Neural progenitor cell (in vitro differentiated cells): ENCODE measurements around the gene EPHA4. TPM values are rescaled to one million over a fixed set of nuclear protein-coding genes. Genes with fewer than 3 reads are reported as not detected.

Experiments used
- DNase-seq: peaks from one replicate; pipeline ENCODE4 v3.0.0-alpha.2; 2016; ENCODE audit warnings: low spot score
- H2AFZ ChIP-seq: fragments of 200-600 bp; sonication (generic); replicated peaks from 2 replicates; pipeline ENCODE4 v1.6.1; 2016; ENCODE audit warnings: antibody characterized with exemption
- H3F3A ChIP-seq: fragments of 200-600 bp; sonication (generic); 2 replicates; pipeline ENCODE4 v1.6.1; 2016; ENCODE audit warnings: antibody characterized with exemption, low read depth
- H3K27ac ChIP-seq: fragments of 200-600 bp; sonication (generic); 2 replicates; pipeline ENCODE4 v1.5.1; 2016; ENCODE audit warnings: mild to moderate bottlenecking
- H3K27me3 ChIP-seq: fragments of 200-600 bp; sonication (generic); 2 replicates; pipeline ENCODE4 v1.6.1; 2016; ENCODE audit warnings: mild to moderate bottlenecking, moderate library complexity
- H3K36me3 ChIP-seq: fragments of 200-600 bp; sonication (generic); 2 replicates; pipeline ENCODE4 v1.5.1; 2016
- H3K4me1 ChIP-seq: fragments of 200-600 bp; sonication (generic); 2 replicates; pipeline ENCODE4 v1.6.1; 2016; ENCODE audit warnings: mixed run types
- H3K4me2 ChIP-seq: fragments of 200-600 bp; sonication (generic); 2 replicates; pipeline ENCODE4 v1.6.1; 2016
- H3K4me3 ChIP-seq: fragments of 200-600 bp; sonication (generic); 2 replicates; pipeline ENCODE4 v1.5.1; 2016
- H3K79me2 ChIP-seq: fragments of 200-600 bp; sonication (generic); 2 replicates; pipeline ENCODE4 v1.6.1; 2016; ENCODE audit warnings: low read depth
- H3K9ac ChIP-seq: fragments of 200-600 bp; sonication (generic); 2 replicates; pipeline ENCODE4 v1.6.1; 2016
- H3K9me3 ChIP-seq: fragments of 200-600 bp; sonication (generic); 2 replicates; pipeline ENCODE4 v1.5.1; 2016; ENCODE audit warnings: low read depth
- H4K20me1 ChIP-seq: fragments of 200-600 bp; sonication (generic); 2 replicates; pipeline ENCODE4 v1.6.1; 2016; ENCODE audit warnings: low read depth
- H3K27ac Mint-ChIP-seq: 3 replicates; pipeline ENCODE4 v1.8.0; 2021; ENCODE audit warnings: mixed read lengths
- H3K27me3 Mint-ChIP-seq: 2 replicates; pipeline ENCODE4 v1.8.0; 2022; ENCODE audit warnings: low read depth, mild to moderate bottlenecking, inconsistent platforms, moderate library complexity, mixed read lengths; ENCODE audit not compliant: insufficient read depth
- H3K36me3 Mint-ChIP-seq: 3 replicates; pipeline ENCODE4 v1.8.0; 2021; ENCODE audit warnings: mixed read lengths
- H3K4me1 Mint-ChIP-seq: 3 replicates; pipeline ENCODE4 v1.8.0; 2021; ENCODE audit warnings: mixed read lengths
- H3K4me3 Mint-ChIP-seq: 3 replicates; pipeline ENCODE4 v1.8.0; 2021; ENCODE audit warnings: mild to moderate bottlenecking, moderate library complexity, mixed read lengths
- H3K9me3 Mint-ChIP-seq: 3 replicates; pipeline ENCODE4 v1.8.0; 2020; ENCODE audit warnings: mixed read lengths
- EZH2 ChIP-seq: fragments of 200-600 bp; sonication (generic); IDR thresholded peaks from 2 replicates; pipeline ENCODE4 v1.6.1; 2017; ENCODE audit warnings: antibody characterized with exemption, mild to moderate bottlenecking, moderate library complexity
- EZH2phosphoT487 ChIP-seq: fragments of 200-600 bp; sonication (generic); IDR thresholded peaks from 2 replicates; pipeline ENCODE4 v1.6.1; 2017; ENCODE audit warnings: antibody characterized with exemption
- total RNA-seq: library from RNA; depleted of rRNA; stranded (reverse); fragments of >200 nt; gene quantifications from 2 replicates; pipeline ENCODE4 v1.2.3, GENCODE V29; 2015; ENCODE audit warnings: low replicate concordance
- TF ChIP-seq, protein P1 (sequence below): fragments of 200-600 bp; sonication (generic); IDR thresholded peaks from 2 replicates; pipeline ENCODE4 v1.5.1; 2017; ENCODE audit warnings: antibody characterized with exemption, mild to moderate bottlenecking

The EPHA4 gene
- total RNA-seq, 1 donor from 2014 or later = 323 TPM

- DNase-seq = no peak
- Histone ChIP-seq H2AFZ (no peak overlapping the region), H3K27me3 (no peaks in the 10 kb centered on the region), H3K79me2 (peaks cover 99% of the 10 kb centered on the region), H3K4me1 (peaks cover 66% of the 10 kb centered on the region), H3K4me3 (no peak overlapping the region), H3K9ac (no peak overlapping the region), H3K9me3 (no peaks in the 10 kb centered on the region), H3K4me2 (no peak overlapping the region), H4K20me1 (peaks cover 67% of the 10 kb centered on the region), H3F3A (peaks cover 85% of the 10 kb centered on the region), H3K36me3 (no peaks in the 10 kb centered on the region), H3K27ac (peak overlapping the region; percentile 6)
- no peak overlapping the region for H3K4me3 Mint-ChIP-seq
- H3K36me3 Mint-ChIP-seq = peaks cover 30% of the 10 kb centered on the region
- H3K4me1 Mint-ChIP-seq = peaks cover 2% of the 10 kb centered on the region
- TF ChIP-seq, protein P1, sequence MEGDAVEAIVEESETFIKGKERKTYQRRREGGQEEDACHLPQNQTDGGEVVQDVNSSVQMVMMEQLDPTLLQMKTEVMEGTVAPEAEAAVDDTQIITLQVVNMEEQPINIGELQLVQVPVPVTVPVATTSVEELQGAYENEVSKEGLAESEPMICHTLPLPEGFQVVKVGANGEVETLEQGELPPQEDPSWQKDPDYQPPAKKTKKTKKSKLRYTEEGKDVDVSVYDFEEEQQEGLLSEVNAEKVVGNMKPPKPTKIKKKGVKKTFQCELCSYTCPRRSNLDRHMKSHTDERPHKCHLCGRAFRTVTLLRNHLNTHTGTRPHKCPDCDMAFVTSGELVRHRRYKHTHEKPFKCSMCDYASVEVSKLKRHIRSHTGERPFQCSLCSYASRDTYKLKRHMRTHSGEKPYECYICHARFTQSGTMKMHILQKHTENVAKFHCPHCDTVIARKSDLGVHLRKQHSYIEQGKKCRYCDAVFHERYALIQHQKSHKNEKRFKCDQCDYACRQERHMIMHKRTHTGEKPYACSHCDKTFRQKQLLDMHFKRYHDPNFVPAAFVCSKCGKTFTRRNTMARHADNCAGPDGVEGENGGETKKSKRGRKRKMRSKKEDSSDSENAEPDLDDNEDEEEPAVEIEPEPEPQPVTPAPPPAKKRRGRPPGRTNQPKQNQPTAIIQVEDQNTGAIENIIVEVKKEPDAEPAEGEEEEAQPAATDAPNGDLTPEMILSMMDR = no peak
- TF ChIP-seq EZH2 (no peak), EZH2phosphoT487 (no peak)
- H3K9me3 Mint-ChIP-seq = no peaks in the 10 kb centered on the region
- H3K27ac Mint-ChIP-seq = no peak overlapping the region
- H3K27me3 Mint-ChIP-seq = no peaks in the 10 kb centered on the region
Observed at GRCh38 chr2:221476195-221476594, 95.9 kb downstream of the EPHA4 start.

DNA sequence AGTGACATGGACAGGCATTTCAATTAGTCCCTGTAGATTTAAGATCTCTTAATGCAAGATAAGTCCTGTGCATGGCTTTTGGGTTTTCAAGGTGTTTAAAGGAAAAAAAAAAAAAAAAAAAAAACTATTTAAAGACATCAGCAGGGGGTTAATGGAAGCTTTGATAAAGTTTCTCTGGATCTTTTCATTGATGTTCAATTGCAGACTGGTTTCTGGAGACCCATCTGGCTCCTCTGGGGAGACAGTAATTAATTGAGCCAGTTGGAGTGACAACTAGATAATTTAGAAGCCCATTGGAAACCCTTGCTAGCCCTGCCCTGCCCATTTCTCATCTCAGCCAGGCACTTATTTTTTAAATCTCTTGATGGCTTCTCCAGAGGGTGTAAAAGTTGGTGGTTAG is 98.7 kb downstream of the EPHA4 start:
- H3K4me1 Mint-ChIP-seq = peaks cover 12% of the 10 kb centered on the region
- H3K27me3 ChIP-seq = no peaks in the 10 kb centered on the region
- no peak overlapping the region for H3K27ac Mint-ChIP-seq

GRCh38 chr2:221468317-221468716 is 103.8 kb downstream of the EPHA4 start:
- H3K27me3 Mint-ChIP-seq = no peaks in the 10 kb centered on the region
- H3K4me1 Mint-ChIP-seq = peaks cover 38% of the 10 kb centered on the region
- peak; percentile 72 for TF ChIP-seq EZH2phosphoT487
- TF ChIP-seq, protein P1 = no peak

More for the DNA sequence above, 98.7 kb downstream of the EPHA4 start:
- peaks cover 50% of the 10 kb centered on the region for H4K20me1 ChIP-seq
- H3K4me3 ChIP-seq = no peak overlapping the region
- peaks cover 95% of the 10 kb centered on the region for H3F3A ChIP-seq
- peak overlapping the region; percentile 80 for H3K27ac ChIP-seq
- H3K79me2 ChIP-seq = peaks cover 99% of the 10 kb centered on the region
- Mint-ChIP-seq H3K9me3 (no peaks in the 10 kb centered on the region), H3K27me3 (no peaks in the 10 kb centered on the region), H3K36me3 (peaks cover 26% of the 10 kb centered on the region), H3K4me3 (no peak overlapping the region)
- peak overlapping the region; percentile 46 for H3K4me2 ChIP-seq
- DNase-seq = peak; percentile 42
- no peak overlapping the region for H2AFZ ChIP-seq
- no peaks in the 10 kb centered on the region for H3K9me3 ChIP-seq
- H3K4me1 ChIP-seq = peaks cover 66% of the 10 kb centered on the region
- TF ChIP-seq, protein P1 = no peak
- no peak for TF ChIP-seq EZH2
- TF ChIP-seq EZH2phosphoT487 = no peak
- H3K9ac ChIP-seq = no peak overlapping the region
- no peaks in the 10 kb centered on the region for H3K36me3 ChIP-seq

More at GRCh38 chr2:221468317-221468716, 103.8 kb downstream of the EPHA4 start:
- H3F3A ChIP-seq = peaks cover 57% of the 10 kb centered on the region
- no peaks in the 10 kb centered on the region for H3K27me3 ChIP-seq
- no peak overlapping the region for H3K9ac ChIP-seq
- H3K9me3 ChIP-seq = no peaks in the 10 kb centered on the region
- Mint-ChIP-seq H3K9me3 (peaks cover 2% of the 10 kb centered on the region), H3K27ac (no peak overlapping the region), H3K36me3 (peaks cover 33% of the 10 kb centered on the region), H3K4me3 (no peak overlapping the region)
- peak overlapping the region; percentile 92 for H3K27ac ChIP-seq
- H2AFZ ChIP-seq = no peak overlapping the region
- H3K36me3 ChIP-seq = no peaks in the 10 kb centered on the region
- H3K4me2 ChIP-seq = peak overlapping the region; percentile 69
- peak overlapping the region; percentile 16 for H3K4me3 ChIP-seq
- H3K4me1 ChIP-seq = peaks cover 84% of the 10 kb centered on the region
- H3K79me2 ChIP-seq = peaks cover 99% of the 10 kb centered on the region
- H4K20me1 ChIP-seq = peaks cover 68% of the 10 kb centered on the region
- DNase-seq = peak; percentile 79
